HG02623 (cell line): Measurements from ENCODE around the gene ADSL.
"Not testable (repeated sequence)": the region's sequence is repeated elsewhere in the genome, so short reads cannot be mapped to it uniquely, and the experiment has no call there.

Experiments used
- ATAC-seq: cut with Tn5 transposase; IDR thresholded peaks from one replicate; pipeline ENCODE4 v1.9.1; 2021; ENCODE audit warnings: moderate library complexity; ENCODE audit not compliant: unreplicated experiment

The ADSL gene

DNA sequence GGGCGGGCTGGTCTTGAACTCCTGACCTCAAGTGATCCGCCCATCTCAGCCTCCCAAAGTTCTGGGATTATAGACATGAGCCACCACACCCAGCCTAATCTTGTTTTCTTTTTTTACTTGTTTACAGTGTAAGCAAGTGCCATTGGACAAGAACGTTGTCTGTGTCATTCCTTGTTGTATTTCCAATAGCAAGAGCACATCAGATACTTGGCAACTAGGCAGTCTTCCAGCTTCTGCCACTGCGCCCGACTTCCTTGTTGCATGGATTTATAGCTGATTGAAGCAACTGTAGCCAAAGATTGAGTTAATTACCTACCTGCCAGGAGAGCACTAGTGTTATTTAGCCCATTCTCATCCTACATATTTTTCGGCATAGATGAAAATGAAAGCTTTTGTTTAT is 21.0 kb downstream of the ADSL start:
- ATAC-seq, result no peak

DNA sequence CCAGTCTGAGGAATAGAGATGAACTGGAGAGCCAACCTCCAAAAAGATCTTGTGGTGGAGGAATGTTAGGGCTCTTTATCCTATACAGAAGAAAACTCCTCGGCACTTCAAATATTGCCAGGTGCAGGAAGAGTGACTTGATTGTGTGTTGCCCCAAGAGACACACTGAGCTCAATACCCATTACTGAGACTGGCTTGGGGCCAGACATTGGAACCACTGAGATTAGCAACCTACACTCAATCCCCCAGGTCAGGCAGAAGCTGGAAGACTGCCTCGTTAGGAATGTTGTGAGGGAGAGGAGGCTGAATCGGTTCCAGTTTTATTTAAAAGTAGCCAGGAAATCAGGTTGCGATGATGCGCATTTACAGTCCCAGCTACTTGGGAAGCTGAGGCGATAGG is 21.7 kb downstream of the ADSL start:
- ATAC-seq, result no peak

DNA sequence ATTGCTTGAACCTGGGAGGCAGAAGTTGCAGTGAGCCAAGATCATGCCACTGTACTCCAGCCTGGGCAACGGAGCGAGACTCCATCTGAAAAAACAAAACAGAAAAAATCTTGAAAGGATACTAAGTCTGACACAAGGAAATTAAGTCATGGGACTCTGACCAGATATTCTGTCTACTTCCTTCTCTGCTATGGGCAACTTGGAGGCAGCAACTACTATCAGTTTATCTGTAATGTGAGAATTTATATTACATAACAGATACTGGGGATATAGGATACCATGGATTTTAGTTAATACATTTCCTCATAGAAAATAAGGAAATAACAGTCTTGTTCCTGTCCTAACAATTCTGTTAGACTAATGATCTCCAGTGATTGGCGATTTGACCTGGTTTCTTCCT is 22.5 kb downstream of the ADSL start:
- no peak for ATAC-seq

- no peak for ATAC-seq
These were observed 28.3 kb downstream of the ADSL start for GRCh38 chr22:40374567-40374966.

GRCh38 chr22:40376149-40376548 is 29.8 kb downstream of the ADSL start:
- ATAC-seq, result no peak

DNA sequence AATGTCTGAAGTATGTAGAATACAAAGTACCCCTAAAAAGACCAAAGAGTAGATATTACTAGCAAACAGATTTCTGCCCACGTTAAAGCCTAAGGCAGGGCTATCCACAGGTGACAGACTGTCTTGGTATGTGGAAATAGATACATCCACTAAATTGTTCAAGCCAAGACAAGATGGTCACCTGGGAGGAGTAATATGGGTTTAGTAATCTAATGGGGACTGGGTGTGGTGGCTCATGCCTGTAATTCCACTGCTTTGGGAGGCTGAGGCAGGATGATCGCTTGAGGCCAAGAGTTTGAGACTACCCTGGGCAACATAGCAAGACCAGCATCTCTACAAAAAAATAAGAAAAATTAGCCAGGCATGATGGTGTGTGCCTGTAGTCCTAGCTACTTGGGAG is 31.6 kb downstream of the ADSL start:
- ATAC-seq, result no peak

DNA sequence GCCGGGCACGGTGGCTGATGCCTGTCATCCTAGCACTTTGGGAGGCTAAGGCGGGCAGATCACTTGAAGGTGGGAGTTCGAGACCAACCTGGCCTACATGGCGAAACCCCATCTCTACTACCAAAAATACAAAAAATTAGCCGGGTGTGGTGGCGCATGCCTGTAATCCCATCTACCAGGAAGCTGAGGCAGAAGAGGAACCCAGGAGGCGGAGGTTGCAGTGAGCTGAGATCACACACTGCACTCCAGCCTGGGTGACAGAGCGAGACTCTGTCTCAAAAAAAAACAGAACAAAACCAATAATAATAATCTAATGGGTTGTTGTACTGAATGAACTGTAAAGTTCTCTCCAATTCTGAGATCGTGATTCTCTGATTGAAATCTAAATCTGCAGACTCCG is 32.1 kb downstream of the ADSL start:
- not testable (repeated sequence) for ATAC-seq

- ATAC-seq, result no peak
These were observed 35.2 kb downstream of the ADSL start for GRCh38 chr22:40381461-40381860.

DNA sequence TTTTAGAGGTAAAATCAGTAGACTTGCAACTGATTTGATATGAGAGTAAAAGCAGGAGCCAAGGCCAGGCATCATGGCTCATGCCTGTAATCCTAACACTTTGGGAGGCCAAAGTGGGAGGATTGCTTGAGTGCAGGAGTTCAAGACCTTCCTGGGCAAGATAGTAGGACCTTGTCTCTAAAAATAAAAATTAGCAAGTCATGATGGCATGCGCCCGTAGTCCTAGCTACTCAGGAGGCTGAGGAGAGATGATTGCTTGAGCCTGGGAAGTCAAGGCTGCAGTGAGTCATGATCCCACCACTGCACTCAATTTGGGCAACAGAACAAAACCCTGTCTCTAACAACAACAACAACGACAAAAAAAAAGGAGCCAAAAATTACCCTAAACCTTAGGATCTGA is 37.6 kb downstream of the ADSL start:
- no peak for ATAC-seq

DNA sequence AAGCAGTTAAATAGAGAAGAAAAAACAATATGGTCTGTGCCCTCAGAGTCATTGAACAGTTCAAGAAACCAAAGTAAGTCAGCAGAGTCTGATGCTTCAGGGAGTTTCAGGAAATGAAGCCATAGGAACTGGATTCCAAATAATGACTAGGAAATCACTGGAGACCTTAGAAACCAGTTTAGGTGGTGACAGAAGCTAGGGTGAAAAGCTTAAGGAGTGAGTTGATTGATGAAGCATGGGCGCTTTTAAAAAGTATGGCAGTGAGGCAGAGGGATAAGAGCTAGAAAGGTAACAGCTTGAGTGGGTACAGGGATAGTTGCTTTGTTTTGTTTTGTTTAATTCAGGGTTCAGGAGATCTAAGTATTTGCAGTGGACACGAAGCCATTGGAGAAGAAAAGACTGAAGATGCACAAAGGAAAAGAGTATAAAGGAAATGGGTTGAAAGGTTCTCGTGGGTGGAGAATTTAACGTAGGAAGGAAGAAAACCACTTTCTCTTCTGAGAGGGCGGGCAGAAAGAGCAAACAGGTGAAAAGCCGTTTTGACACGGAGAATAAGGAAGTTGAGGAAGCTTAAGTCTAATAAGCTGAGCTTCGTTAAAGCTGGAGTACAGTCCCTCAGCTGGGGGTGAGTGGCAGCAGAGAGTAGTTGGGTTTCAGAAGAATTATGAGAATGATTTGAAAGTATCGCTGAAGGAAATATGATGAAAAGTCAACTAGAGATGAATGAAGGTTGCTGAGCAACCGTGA is 38.9 kb downstream of the ADSL start:
- no peak for ATAC-seq

- ATAC-seq, result no peak
These were observed 41.4 kb downstream of the ADSL start for GRCh38 chr22:40387746-40388145.

DNA sequence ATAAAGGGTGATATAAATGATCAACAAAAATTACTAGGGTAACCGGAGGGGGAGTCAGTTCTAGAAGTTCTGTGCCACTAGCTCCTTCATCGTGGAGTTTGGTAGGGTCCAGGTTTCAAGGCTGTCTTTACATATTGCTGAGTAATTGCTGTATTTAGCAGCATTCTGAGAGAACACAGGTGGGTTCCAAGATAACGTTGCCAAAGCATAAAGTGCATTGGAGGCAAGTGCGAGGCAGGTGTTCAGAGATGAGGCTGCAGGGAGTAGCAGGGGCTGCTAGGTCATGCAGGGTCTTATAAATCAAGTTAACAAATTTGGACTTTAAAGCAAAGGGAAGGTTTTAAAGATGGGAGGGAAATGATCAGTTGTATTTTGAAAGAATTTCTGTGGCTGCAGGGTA is 41.9 kb downstream of the ADSL start:
- no peak for ATAC-seq

DNA sequence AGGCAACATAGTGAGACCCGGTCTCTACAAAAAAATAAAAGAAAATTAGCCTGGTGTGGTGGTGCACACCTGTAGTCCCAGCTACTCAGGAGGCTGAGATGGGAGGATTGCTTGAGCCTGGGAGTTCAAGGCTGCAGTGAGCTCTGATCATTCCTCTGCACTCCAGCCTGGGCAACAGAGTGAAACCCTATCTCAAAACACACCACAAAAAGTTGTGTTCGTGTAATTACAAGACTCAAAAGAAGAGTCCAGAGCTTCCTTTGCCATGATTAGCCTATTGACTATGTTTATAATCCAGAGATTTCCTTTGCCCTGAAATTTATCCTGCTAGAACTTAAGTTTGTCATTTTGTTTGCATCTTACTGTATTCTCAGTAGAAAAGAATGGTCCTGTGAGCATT is 45.1 kb downstream of the ADSL start:
- ATAC-seq, result no peak

- no peak for ATAC-seq
These were observed 46.3 kb downstream of the ADSL start for GRCh38 chr22:40392618-40393017.

- ATAC-seq, result no peak
These were observed 48.3 kb downstream of the ADSL start for GRCh38 chr22:40394607-40395006.

- ATAC-seq, result no peak
These were observed 49.3 kb downstream of the ADSL start for GRCh38 chr22:40395607-40396006.

- no peak for ATAC-seq
These were observed 50.6 kb downstream of the ADSL start for GRCh38 chr22:40396882-40397281.

DNA sequence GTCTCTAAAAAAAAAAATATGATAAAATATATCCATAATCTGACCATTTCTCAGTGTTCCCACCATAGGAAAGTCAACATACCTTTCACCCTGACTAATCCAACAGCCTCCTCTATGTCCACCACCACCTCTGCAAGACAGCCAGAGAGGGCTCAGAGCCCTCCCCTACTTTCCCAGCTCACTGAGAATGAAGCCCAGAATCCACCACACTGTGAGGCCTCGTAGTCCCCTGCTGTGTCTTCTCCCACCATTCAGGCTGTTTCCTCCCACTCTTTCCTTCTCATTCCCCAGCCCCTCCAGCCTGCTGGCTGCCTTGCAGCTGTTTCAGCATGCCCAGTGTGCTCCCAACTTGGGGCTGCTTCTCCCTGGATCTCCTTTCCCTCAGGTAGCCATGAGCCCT is 51.1 kb downstream of the ADSL start:
- ATAC-seq, result no peak

DNA sequence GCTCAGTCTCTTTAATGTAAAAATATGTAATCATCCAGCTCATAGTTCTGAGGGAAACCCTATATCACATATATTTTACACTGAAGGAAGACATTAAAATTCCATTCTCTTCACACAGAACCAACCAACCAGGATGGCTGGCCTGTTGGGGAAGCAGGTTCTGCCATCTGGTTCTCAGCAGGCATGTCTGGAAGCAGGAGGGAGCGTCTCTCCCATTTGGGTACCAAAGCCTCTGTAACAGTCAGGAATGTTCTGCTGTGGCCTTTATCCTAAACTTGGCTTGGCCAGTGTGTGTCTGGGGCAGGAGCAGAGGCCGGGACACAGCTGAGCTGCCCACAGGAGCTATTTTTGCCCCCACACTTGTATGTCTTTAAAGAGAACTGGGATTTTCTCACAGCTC is 53.3 kb downstream of the ADSL start:
- ATAC-seq, result no peak

DNA sequence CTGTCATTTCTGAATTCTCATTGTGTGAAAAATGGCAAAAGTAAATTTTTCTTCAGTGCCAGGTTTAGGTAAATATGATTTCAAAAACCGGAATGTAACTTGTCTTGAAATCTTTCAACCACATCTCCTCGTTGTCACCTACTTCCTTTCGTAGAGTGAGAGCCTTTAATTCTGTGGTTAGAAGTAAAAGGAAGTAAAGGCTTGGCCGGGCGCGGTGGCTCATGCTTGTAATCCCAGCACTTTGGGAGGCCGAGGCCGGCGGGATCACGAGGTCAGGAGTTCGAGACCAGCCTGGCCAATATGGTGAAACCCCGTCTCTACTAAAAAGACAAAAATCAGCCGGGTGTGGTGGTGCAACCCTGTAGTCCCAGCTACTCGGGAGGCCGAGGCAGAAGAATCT is 53.9 kb downstream of the ADSL start:
- ATAC-seq, result no peak

DNA sequence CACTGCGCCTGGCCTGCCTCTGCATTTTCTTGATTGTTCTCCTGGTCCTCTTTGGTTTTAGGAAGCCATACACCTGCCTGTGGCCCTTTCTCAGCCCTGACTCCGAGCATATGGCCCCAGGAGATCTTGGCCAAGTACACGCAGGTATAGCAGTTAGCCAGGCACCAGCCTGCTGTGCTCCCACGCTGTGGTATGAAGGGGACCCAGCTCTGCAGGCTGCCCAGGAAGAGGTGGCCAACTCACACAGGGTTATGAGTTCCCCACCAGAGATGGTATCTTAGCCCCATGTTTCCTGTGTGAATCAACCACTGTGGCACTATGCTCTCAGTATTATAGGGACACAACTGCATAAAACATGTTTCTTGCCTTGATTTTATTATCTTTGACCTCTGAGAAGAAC is 55.2 kb downstream of the ADSL start:
- ATAC-seq, result no peak

- no peak for ATAC-seq
These were observed 55.7 kb downstream of the ADSL start for GRCh38 chr22:40401981-40402406.

DNA sequence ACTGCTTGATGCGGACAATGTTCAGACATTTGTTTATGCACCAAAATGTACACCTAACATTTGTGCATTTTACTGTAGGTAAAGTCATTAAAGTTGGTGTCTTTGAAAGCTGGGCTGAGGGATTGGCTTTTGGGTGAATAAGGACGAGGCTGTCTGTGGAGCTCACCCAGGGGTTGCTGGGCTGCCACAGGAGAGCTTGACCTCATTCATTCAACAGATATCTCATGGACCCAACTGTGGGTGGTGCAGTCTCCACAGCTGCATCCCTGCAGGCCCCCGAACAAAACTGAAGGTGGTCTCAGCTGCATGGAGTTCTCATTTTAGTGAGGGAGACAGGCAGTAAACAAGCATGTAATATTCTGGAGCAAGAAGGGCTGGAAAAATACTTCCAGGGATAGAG is 56.8 kb downstream of the ADSL start:
- no peak for ATAC-seq
